ENCODE data around the gene LASP1NB.

DNA sequence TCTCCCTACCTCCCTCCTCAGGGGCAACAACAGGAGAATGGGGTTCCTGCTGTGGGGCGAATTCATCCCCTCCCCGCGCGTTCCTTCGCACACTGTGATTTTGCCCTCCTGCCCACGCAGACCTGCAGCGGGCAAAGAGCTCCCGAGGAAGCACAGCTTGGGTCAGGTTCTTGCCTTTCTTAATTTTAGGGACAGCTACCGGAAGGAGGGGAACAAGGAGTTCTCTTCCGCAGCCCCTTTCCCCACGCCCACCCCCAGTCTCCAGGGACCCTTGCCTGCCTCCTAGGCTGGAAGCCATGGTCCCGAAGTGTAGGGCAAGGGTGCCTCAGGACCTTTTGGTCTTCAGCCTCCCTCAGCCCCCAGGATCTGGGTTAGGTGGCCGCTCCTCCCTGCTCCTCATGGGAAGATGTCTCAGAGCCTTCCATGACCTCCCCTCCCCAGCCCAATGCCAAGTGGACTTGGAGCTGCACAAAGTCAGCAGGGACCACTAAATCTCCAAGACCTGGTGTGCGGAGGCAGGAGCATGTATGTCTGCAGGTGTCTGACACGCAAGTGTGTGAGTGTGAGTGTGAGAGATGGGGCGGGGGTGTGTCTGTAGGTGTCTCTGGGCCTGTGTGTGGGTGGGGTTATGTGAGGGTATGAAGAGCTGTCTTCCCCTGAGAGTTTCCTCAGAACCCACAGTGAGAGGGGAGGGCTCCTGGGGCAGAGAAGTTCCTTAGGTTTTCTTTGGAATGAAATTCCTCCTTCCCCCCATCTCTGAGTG is 5.9 kb upstream of the LASP1NB start:
- TF ChIP-seq, protein P1, sequence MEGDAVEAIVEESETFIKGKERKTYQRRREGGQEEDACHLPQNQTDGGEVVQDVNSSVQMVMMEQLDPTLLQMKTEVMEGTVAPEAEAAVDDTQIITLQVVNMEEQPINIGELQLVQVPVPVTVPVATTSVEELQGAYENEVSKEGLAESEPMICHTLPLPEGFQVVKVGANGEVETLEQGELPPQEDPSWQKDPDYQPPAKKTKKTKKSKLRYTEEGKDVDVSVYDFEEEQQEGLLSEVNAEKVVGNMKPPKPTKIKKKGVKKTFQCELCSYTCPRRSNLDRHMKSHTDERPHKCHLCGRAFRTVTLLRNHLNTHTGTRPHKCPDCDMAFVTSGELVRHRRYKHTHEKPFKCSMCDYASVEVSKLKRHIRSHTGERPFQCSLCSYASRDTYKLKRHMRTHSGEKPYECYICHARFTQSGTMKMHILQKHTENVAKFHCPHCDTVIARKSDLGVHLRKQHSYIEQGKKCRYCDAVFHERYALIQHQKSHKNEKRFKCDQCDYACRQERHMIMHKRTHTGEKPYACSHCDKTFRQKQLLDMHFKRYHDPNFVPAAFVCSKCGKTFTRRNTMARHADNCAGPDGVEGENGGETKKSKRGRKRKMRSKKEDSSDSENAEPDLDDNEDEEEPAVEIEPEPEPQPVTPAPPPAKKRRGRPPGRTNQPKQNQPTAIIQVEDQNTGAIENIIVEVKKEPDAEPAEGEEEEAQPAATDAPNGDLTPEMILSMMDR (IDR thresholded peaks at IDR 0.05; ENCODE audit: low read depth, low read length, missing input control) = no peak
- no peak for TF ChIP-seq FOXA1 (IDR thresholded peaks at IDR 0.05)
- TF ChIP-seq TAF1 (conservative IDR thresholded peaks at IDR 0.05) = no peak
- no peak for TF ChIP-seq NR2F2 (IDR thresholded peaks at IDR 0.05)
- TF ChIP-seq, protein P2, sequence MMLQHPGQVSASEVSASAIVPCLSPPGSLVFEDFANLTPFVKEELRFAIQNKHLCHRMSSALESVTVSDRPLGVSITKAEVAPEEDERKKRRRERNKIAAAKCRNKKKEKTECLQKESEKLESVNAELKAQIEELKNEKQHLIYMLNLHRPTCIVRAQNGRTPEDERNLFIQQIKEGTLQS (IDR thresholded peaks at IDR 0.05) = no peak
- no peak for TF ChIP-seq YY1 (IDR thresholded peaks at IDR 0.05)
- no peak for TF ChIP-seq JUND (IDR thresholded peaks at IDR 0.05)
- no peak for TF ChIP-seq RAD21 (IDR thresholded peaks at IDR 0.05)
- TF ChIP-seq, protein P3, sequence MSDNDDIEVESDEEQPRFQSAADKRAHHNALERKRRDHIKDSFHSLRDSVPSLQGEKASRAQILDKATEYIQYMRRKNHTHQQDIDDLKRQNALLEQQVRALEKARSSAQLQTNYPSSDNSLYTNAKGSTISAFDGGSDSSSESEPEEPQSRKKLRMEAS (IDR thresholded peaks at IDR 0.05) = no peak
